Left ventricle myocardium inferior (tissue), 1 donor: Measurements from ENCODE around the gene EEF1AKMT4. TPM values are rescaled to one million over a fixed set of nuclear protein-coding genes. Genes with fewer than 3 reads are reported as not detected.

Source experiments
- DNase-seq: peaks from one replicate; pipeline ENCODE4 v3.0.0-alpha.2; 2020
- H3K27ac ChIP-seq: fragments of 200-600 bp; replicated peaks from 2 replicates; pipeline ENCODE4 v1.8.0; 2021
- H3K27me3 ChIP-seq: fragments of 200-600 bp; 2 replicates; pipeline ENCODE4 v1.8.0; 2021; ENCODE audit warnings: low read depth
- H3K36me3 ChIP-seq: fragments of 200-600 bp; 2 replicates; pipeline ENCODE4 v1.8.0; 2021
- H3K4me1 ChIP-seq: fragments of 200-600 bp; 2 replicates; pipeline ENCODE4 v1.8.0; 2021
- H3K4me3 ChIP-seq: fragments of 200-600 bp; 2 replicates; pipeline ENCODE4 v1.8.0; 2021; ENCODE audit warnings: mild to moderate bottlenecking, moderate library complexity
- H3K9me3 ChIP-seq: fragments of 200-600 bp; replicated peaks from 2 replicates; pipeline ENCODE4 v1.8.0; 2021
- intact Hi-C: fragments of 100-400 bp; cut with micrococcal nuclease; formaldehyde crosslinking; loops from one replicate; pipeline ENCODE4 v1.11.0; 2022
- total RNA-seq: library from RNA; stranded (reverse); fragmentation: NEBNext Ultra II Directional; extraction: Animal tissue kit (Norgen Biotek cat#: 25700); gene quantifications from one replicate; pipeline ENCODE4 v1.2.1, GENCODE V29; 2021
- TF ChIP-seq, protein P1 (sequence below): fragments of 200-600 bp; IDR thresholded peaks from 2 replicates; pipeline ENCODE4 v1.8.0; 2021; ENCODE audit warnings: antibody characterized with exemption, mild to moderate bottlenecking, borderline replicate concordance
- donor health status: DM: no; HTN: yes; CAD: no; lungs with severe emphysema.

Gene EEF1AKMT4
- total RNA-seq, 1 donor from 2014 or later = 1.6 TPM

DNA sequence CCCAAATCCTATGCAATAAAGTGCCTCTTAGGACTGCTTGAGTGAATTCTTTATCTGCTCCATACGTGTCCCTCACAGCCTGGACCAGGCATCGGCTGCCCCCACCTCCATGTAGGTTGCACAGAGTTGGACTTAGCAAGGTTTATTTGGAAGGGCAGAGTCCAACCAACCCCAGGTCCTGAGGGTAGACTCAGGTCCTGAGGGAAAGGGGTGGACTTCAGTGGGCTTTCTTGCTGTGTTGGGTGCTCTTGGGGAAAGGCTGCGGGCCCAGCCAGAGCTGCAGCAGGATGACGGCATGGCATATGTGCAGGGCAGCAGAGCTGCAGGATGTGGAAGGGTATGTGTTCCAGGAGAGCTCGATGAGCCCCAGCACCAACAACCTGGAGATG, 7.2 kb upstream of the EEF1AKMT4 start:
- intact Hi-C loops = loop anchor here (10.0 kb wide), 1 partner anchor 57 kb away; the partner anchor contains the start of gene ABCF3
- Histone ChIP-seq H3K4me3 (no peak overlapping the region), H3K9me3 (no peaks in the 10 kb centered on the region), H3K27me3 (peaks cover 11% of the 10 kb centered on the region), H3K27ac (no peak overlapping the region), H3K36me3 (peaks cover 37% of the 10 kb centered on the region), H3K4me1 (peaks cover 9% of the 10 kb centered on the region)
- no peak for DNase-seq
- TF ChIP-seq, protein P1, sequence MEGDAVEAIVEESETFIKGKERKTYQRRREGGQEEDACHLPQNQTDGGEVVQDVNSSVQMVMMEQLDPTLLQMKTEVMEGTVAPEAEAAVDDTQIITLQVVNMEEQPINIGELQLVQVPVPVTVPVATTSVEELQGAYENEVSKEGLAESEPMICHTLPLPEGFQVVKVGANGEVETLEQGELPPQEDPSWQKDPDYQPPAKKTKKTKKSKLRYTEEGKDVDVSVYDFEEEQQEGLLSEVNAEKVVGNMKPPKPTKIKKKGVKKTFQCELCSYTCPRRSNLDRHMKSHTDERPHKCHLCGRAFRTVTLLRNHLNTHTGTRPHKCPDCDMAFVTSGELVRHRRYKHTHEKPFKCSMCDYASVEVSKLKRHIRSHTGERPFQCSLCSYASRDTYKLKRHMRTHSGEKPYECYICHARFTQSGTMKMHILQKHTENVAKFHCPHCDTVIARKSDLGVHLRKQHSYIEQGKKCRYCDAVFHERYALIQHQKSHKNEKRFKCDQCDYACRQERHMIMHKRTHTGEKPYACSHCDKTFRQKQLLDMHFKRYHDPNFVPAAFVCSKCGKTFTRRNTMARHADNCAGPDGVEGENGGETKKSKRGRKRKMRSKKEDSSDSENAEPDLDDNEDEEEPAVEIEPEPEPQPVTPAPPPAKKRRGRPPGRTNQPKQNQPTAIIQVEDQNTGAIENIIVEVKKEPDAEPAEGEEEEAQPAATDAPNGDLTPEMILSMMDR = no peak

DNA sequence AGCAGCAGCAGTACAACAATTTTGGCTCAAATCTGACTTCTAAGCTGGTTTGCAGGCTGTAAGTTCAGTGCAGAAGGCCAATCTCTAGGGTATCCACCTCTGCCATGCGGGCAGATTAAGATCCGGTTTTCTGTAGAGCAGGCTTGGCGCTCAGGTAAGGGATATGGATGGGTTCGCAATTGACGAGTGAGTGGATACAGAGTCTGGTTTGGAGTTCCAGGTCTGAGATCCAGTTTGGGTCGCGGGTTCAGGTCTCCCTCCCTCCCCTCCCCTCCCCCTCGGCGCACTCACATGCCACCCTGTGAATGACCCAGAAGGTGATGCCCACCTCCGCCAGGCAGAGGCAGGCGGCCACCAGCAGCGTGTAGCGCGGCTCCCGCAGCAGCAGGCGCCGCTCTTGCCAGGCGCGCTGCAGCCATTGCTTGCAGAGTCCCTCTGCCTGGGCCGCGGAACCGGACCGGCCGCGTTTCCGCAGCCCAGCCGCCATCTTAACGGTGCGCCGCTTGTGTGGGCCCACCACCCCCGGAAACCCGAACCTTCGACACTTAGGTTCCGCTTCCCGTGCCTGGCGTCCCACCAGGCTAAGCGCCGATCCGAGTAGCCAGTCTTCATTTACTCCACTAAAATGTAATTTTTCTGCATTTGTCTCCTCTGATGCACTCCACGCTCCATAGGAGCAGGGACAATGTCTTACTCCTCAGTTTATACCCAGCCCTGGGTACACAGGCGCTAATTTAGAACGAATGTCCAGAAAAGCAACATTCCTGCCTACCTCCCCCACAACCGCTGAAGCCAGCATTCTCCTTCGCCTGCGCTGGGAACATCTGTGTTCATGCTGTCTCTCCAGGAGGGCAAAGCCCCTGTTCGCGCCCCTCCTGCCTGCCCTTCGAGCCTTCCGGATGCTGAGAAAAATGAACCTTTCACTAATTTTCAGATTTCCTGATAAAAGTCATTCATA, 739 bp upstream of the EEF1AKMT4 start, which contains the start of gene ALG3:
Gene ALG3, minus strand, starts transcription at position 509 of the 958 bp plus-strand sequence. Its CDS starts 22 bp downstream, at position 487.
- Histone ChIP-seq H3K36me3 (peaks cover 19% of the 10 kb centered on the region), H3K4me1 (peaks cover 33% of the 10 kb centered on the region), H3K9me3 (no peaks in the 10 kb centered on the region), H3K27me3 (no peaks in the 10 kb centered on the region), H3K27ac (peak within 1 kb of the TSS; percentile 89), H3K4me3 (peak within 1 kb of the TSS; percentile 75)
- DNase-seq = peak; percentile 85
- intact Hi-C loops = loop anchor here (10.0 kb wide), 1 partner anchor 64 kb away; the partner anchor contains the start of gene ABCF3
- TF ChIP-seq, protein P1 = no peak

DNA sequence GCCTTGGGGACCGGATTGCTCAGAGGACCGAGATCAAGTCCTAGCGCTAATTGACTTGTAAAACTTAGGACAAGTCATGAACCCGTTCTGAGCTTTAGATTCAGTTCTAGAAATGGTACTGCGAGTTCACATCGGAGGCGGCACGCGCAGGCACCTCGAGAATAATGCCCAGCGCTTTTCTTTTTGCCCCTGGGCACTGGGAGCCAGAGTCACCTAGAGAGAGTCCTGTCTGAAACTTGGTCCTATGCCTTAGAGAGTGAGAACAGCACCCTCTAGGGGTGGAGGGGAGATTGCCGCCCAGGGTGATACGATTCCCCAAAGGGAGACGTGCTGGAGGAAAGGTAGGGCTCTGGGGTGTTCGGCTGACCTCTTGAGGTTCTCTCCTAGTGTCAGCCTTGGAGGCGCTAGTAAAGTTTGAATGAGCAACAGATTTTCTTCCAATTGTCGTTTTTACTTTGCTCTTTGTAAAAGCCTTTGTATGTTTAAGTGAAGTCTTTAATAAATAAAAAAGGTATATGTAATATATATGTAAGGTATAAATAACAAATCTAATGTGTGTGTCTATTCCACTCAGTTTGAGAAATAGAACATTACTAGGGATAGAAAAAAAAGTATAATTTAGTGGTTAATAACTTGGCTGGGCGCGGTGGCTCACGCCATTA, 826 bp downstream of the EEF1AKMT4 start:
- H3K4me1 ChIP-seq = peaks cover 33% of the 10 kb centered on the region
- H3K36me3 ChIP-seq = peaks cover 4% of the 10 kb centered on the region
- TF ChIP-seq, protein P1 = peak; percentile 97
- no peaks in the 10 kb centered on the region for H3K27me3 ChIP-seq
- intact Hi-C loops = no loop called here
- no peaks in the 10 kb centered on the region for H3K9me3 ChIP-seq
- DNase-seq = peak; percentile 86
- H3K27ac ChIP-seq = peak overlapping the region; percentile 89
- H3K4me3 ChIP-seq = peak overlapping the region; percentile 75

DNA sequence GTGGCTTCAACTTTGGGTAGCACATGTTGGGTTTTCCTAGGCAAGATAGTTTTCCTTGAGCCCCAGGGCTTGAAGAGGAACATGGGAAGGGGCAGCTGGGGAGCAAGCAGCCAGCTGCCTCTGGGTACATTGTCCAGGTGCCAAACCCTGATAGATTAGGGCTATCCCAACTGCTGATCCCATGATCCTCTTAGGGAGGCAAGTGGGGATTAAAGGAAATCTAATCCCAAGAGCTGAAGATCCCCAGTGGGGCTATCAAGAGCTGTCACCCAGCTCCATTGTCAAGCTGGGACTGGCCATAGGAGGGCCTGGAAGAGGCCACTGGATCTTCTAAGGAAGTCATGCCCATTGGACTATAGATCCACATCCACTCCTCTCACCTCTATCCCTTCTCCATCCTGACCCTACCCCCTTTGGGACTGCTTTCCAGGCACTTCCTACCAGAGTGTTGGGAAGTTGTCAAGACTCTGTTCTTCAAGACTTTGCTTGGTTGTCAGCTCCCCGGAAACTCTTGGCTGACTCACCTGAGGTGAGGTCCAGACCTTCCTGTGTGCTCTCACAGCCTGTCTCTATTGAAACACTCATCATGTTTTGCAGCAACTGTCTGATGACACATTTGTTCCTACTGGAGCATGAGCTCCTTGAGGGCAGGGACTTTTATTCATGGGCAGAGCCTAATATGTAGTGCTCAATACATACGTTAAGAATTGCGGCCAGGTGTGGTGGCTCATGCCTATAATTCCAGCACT, 6.0 kb downstream of the EEF1AKMT4 start:
- intact Hi-C loops = no loop called here
- H3K4me1 ChIP-seq = peaks cover 14% of the 10 kb centered on the region
- DNase-seq = no peak
- TF ChIP-seq, protein P1 = no peak
- no peak overlapping the region for H3K27ac ChIP-seq
- no peaks in the 10 kb centered on the region for H3K36me3 ChIP-seq
- no peak overlapping the region for H3K4me3 ChIP-seq
- no peaks in the 10 kb centered on the region for H3K9me3 ChIP-seq
- H3K27me3 ChIP-seq = peaks cover 26% of the 10 kb centered on the region
